Keratinocyte (primary cell): ENCODE data around the gene CCDC3. TPM values are rescaled to one million over a fixed set of nuclear protein-coding genes. Genes with fewer than 3 reads are reported as not detected.

Experiments
- DNase-seq: peaks from one replicate; pipeline ENCODE4 v3.0.0-alpha.2; 2011; ENCODE audit warnings: low read depth, missing footprints, low spot score
- FAIRE-seq: peaks from 2 replicates; lab custom pipeline; 2011; peaks lifted over from hg19 to GRCh38; lab: Jason Lieb, UNC
- H2AFZ ChIP-seq: 2 replicates; pipeline ENCODE4 v1.6.0; 2012; ENCODE audit warnings: low read length, control low read depth, inconsistent platforms; ENCODE audit not compliant: control insufficient read depth
- H3K27ac ChIP-seq: 2 replicates; pipeline ENCODE4 v1.5.1; 2011; ENCODE audit warnings: low read length; ENCODE audit not compliant: control insufficient read depth, insufficient read depth
- H3K27me3 ChIP-seq: 3 replicates; pipeline ENCODE4 v1.6.0; 2011; ENCODE audit warnings: low read length; ENCODE audit not compliant: control insufficient read depth, insufficient read depth; ENCODE audit errors: extremely low read depth
- H3K36me3 ChIP-seq, 2 experiments: 2 replicates in 1 of 2; 3 replicates in 1 of 2; pipeline ENCODE4 v1.5.1; 2011; ENCODE audit warnings: low read length in 2 of 2, mild to moderate bottlenecking in 1 of 2; ENCODE audit not compliant: control insufficient read depth in 2 of 2, insufficient read depth in 2 of 2; ENCODE audit errors: extremely low read depth in 1 of 2
- H3K4me1 ChIP-seq: 3 replicates; pipeline ENCODE4 v1.5.1; 2011; ENCODE audit warnings: low read length; ENCODE audit not compliant: control insufficient read depth, insufficient read depth; ENCODE audit errors: extremely low read depth
- H3K4me2 ChIP-seq: 3 replicates; pipeline ENCODE4 v1.6.0; 2011; ENCODE audit warnings: low read depth, low read length; ENCODE audit not compliant: control insufficient read depth, insufficient read depth; ENCODE audit errors: extremely low read depth
- H3K4me3 ChIP-seq, 3 experiments: fragments of 200-600 bp in 1 of 3; sonication (generic) in 1 of 3; 2 replicates in 2 of 3; 3 replicates in 1 of 3; pipeline ENCODE4 v1.5.1; 2011 to 2016; ENCODE audit warnings: low read length in 3 of 3, mild to moderate bottlenecking in 3 of 3, control low read depth in 2 of 3, inconsistent platforms in 1 of 3, low read depth in 1 of 3, mixed read lengths in 1 of 3, mixed run types in 1 of 3, moderate library complexity in 1 of 3; ENCODE audit not compliant: control insufficient read depth in 2 of 3, insufficient read depth in 2 of 3; ENCODE audit errors: extremely low read depth in 1 of 3
- H3K79me2 ChIP-seq: 2 replicates; pipeline ENCODE4 v1.6.0; 2012; ENCODE audit warnings: low read length; ENCODE audit not compliant: control insufficient read depth, insufficient read depth
- H3K9ac ChIP-seq: 3 replicates; pipeline ENCODE4 v1.6.0; 2011; ENCODE audit warnings: low read length; ENCODE audit not compliant: control insufficient read depth, insufficient read depth; ENCODE audit errors: extremely low read depth
- H3K9me1 ChIP-seq: 3 replicates; pipeline ENCODE4 v1.6.0; 2011; ENCODE audit warnings: low read length; ENCODE audit not compliant: control insufficient read depth, insufficient read depth; ENCODE audit errors: extremely low read depth
- H3K9me3 ChIP-seq: 2 replicates; pipeline ENCODE4 v1.5.1; 2012; ENCODE audit warnings: low read depth, low read length; ENCODE audit not compliant: control insufficient read depth
- H4K20me1 ChIP-seq: 3 replicates; pipeline ENCODE4 v1.6.0; 2011; ENCODE audit warnings: low read length; ENCODE audit not compliant: control insufficient read depth, insufficient read depth; ENCODE audit errors: extremely low read depth
- CTCF ChIP-seq, 3 experiments: IDR thresholded peaks in 1 of 3; conservative IDR thresholded peaks in 1 of 3; optimal IDR thresholded peaks in 1 of 3; 2 replicates in 2 of 3; 3 replicates in 1 of 3; pipeline versions ENCODE3 to v1.5.1; 2011; ENCODE audit warnings: low read length in 3 of 3, mild to moderate bottlenecking in 3 of 3, moderate library complexity in 2 of 3, control low read depth in 1 of 3, inconsistent platforms in 1 of 3; ENCODE audit not compliant: insufficient read depth in 2 of 3; ENCODE audit errors: extremely low read depth in 1 of 3
- EZH2 ChIP-seq: IDR thresholded peaks from one replicate; pipeline ENCODE4 v1.6.1; 2012; ENCODE audit warnings: inconsistent platforms, mild to moderate bottlenecking, low read length, moderate library complexity
- dilution Hi-C: fragments of 300-500 bp; cut with MboI; formaldehyde crosslinking; loops from one replicate; pipeline ENCODE4 v1.7.0; 2020; ENCODE audit warnings: low sequenced_read_pairs; ENCODE audit not compliant: extremely low pct_ligation_motif_present
- polyA plus RNA-seq, 5 experiments: library from polyadenylated mRNA; depleted of rRNA in 3 of 5; stranded (reverse) in 3 of 5; stranded (forward) in 1 of 5; unstranded in 1 of 5; fragments of >200 nt; gene quantifications; 1 replicate in 1 of 5; 2 replicates in 3 of 5; 3 replicates in 1 of 5; pipeline versions ENCODE4 v1.2.1 to v1.2.3, GENCODE V29; 2011 to 2012; ENCODE audit warnings: missing spikeins in 2 of 5, low read depth in 1 of 5, low replicate concordance in 1 of 5

The CCDC3 gene
- polyA plus RNA-seq, 1 donor (not counting 4 experiments of a cell fraction or from before 2014, with no cell fraction given): 0.39 TPM

GRCh38 chr10:13001887-13002212 lies 337 bp upstream of the CCDC3 start:
- H3K4me3 ChIP-seq: peak overlapping the region; percentile 28 to 39 (median 30)
- FAIRE-seq (no peak), DNase-seq (no peak)
- peak overlapping the region; percentile 68 for H3K4me2 ChIP-seq
- dilution Hi-C loops: no loop called here
- H3K9me1 ChIP-seq: no peaks in the 10 kb centered on the region
- H3K4me1 ChIP-seq: no peaks in the 10 kb centered on the region
- H3K27me3 ChIP-seq: peaks cover 16% of the 10 kb centered on the region
- H3K79me2 ChIP-seq: no peaks in the 10 kb centered on the region
- H3K9ac ChIP-seq: no peak overlapping the region
- no peaks in the 10 kb centered on the region for H3K36me3 ChIP-seq
- no peaks in the 10 kb centered on the region for H3K9me3 ChIP-seq
- TF ChIP-seq EZH2 (no peak), CTCF (optimal IDR thresholded peaks at IDR 0.05 in 1 of 3, IDR thresholded peaks at IDR 0.05 in 1 of 3, conservative IDR thresholded peaks at IDR 0.05 in 1 of 3; ENCODE audit: extremely low read depth in 1 of 3, insufficient read depth in 2 of 3, low read length in 3 of 3) (no peak)
- no peaks in the 10 kb centered on the region for H4K20me1 ChIP-seq
- H3K27ac ChIP-seq: no peak overlapping the region
- H2AFZ ChIP-seq: no peak overlapping the region

- Histone ChIP-seq H3K4me1 (no peaks in the 10 kb centered on the region), H3K4me2 (peak overlapping the region; percentile 68), H3K36me3 (no peaks in the 10 kb centered on the region), H3K9ac (no peak overlapping the region), H3K27ac (no peak overlapping the region), H3K9me1 (no peaks in the 10 kb centered on the region), H3K9me3 (no peaks in the 10 kb centered on the region), H4K20me1 (no peaks in the 10 kb centered on the region), H3K4me3 (no peak overlapping the region), H3K27me3 (peaks cover 16% of the 10 kb centered on the region), H3K79me2 (no peaks in the 10 kb centered on the region), H2AFZ (no peak overlapping the region)
- DNase-seq (no peak), FAIRE-seq (no peak)
- TF ChIP-seq CTCF (optimal IDR thresholded peaks at IDR 0.05 in 1 of 3, IDR thresholded peaks at IDR 0.05 in 1 of 3, conservative IDR thresholded peaks at IDR 0.05 in 1 of 3; ENCODE audit: extremely low read depth in 1 of 3, insufficient read depth in 2 of 3, low read length in 3 of 3) (no peak), EZH2 (peak; percentile 57)
- dilution Hi-C loops: no loop called here
These were observed 1.1 kb downstream of the CCDC3 start for GRCh38 chr10:13000431-13000830.
